Measurements from ENCODE around the gene LUC7L3. TPM values are rescaled to one million over a fixed set of nuclear protein-coding genes. Genes with fewer than 3 reads are reported as not detected.

The LUC7L3 gene
- total and polyA plus RNA-seq, 2 experiments from 2014 or later: 69.3 to 501 TPM

DNA sequence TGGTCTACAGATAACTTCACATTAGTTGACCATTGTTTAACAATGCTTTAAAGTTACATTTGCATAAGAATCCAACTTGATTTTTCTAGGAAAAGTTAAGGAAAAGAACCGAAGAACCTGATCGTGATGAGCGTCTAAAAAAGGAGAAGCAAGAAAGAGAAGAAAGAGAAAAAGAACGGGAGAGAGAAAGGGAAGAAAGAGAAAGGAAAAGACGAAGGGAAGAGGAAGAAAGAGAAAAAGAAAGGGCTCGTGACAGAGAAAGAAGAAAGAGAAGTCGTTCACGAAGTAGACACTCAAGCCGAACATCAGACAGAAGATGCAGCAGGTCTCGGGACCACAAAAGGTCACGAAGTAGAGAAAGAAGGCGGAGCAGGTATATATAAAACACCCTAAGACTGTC is 26.2 kb downstream of the LUC7L3 start:
- no peak for TF ChIP-seq EZH2 (IDR thresholded peaks at IDR 0.05; ENCODE audit: low read depth, unreplicated experiment)
- no peak for TF ChIP-seq EZH2phosphoT487 (IDR thresholded peaks at IDR 0.05; ENCODE audit: unreplicated experiment)
- TF ChIP-seq POLR2AphosphoS5 (IDR thresholded peaks at IDR 0.05; ENCODE audit: low read depth): no peak
- no peak for TF ChIP-seq STAT1 (IDR thresholded peaks at IDR 0.05; ENCODE audit: unreplicated experiment)
- ATAC-seq (no peak), DNase-seq (ENCODE audit: low spot score) (no peak)
- no peak overlapping the region for H3K27ac Mint-ChIP-seq
- Histone ChIP-seq H3K9me2 (ENCODE audit: insufficient read depth) (no peaks in the 10 kb centered on the region), H3K79me2 (replicated peaks; ENCODE audit: insufficient read depth) (peaks cover 41% of the 10 kb centered on the region), H3K27me3 (ENCODE audit: insufficient read depth) (no peaks in the 10 kb centered on the region), H3K4me3 (no peak overlapping the region), H3K4me2 (no peak overlapping the region), H3K4me1 (ENCODE audit: insufficient read depth) (no peaks in the 10 kb centered on the region), H4K20me1 (replicated peaks; ENCODE audit: insufficient read depth) (peaks cover 48% of the 10 kb centered on the region), H3F3A (replicated peaks; ENCODE audit: low read depth) (no peaks in the 10 kb centered on the region), H3K36me3 (ENCODE audit: insufficient read depth) (peaks cover 98% of the 10 kb centered on the region), H3K27ac (ENCODE audit: low read depth) (no peak overlapping the region), H2AFZ (no peak overlapping the region)
- peaks cover 2% of the 10 kb centered on the region for H3K27me3 Mint-ChIP-seq (ENCODE audit: insufficient read depth, low read depth, poor library complexity)
- H3K4me1 Mint-ChIP-seq: no peaks in the 10 kb centered on the region
- peaks cover 94% of the 10 kb centered on the region for H3K36me3 Mint-ChIP-seq (ENCODE audit: low read depth)
- H3K9me3 Mint-ChIP-seq: no peaks in the 10 kb centered on the region
- H3K4me3 Mint-ChIP-seq: no peak overlapping the region

- peaks cover 2% of the 10 kb centered on the region for H3K27me3 Mint-ChIP-seq (ENCODE audit: insufficient read depth, low read depth, poor library complexity)
- Histone ChIP-seq H3K9me2 (ENCODE audit: insufficient read depth) (no peaks in the 10 kb centered on the region), H3K27ac (ENCODE audit: low read depth) (no peak overlapping the region), H3K36me3 (ENCODE audit: insufficient read depth) (peaks cover 85% of the 10 kb centered on the region), H3K27me3 (ENCODE audit: insufficient read depth) (no peaks in the 10 kb centered on the region), H4K20me1 (replicated peaks; ENCODE audit: insufficient read depth) (peaks cover 27% of the 10 kb centered on the region), H3K79me2 (replicated peaks; ENCODE audit: insufficient read depth) (peaks cover 29% of the 10 kb centered on the region), H3K4me1 (ENCODE audit: insufficient read depth) (no peaks in the 10 kb centered on the region), H3K4me3 (no peak overlapping the region), H2AFZ (no peak overlapping the region), H3K4me2 (no peak overlapping the region), H3F3A (replicated peaks; ENCODE audit: low read depth) (0 out of 2 replicates have a peak, but pooled peaks cover 5% of the 10 kb centered on the region)
- DNase-seq (ENCODE audit: low spot score): no peak
- no peak overlapping the region for H3K27ac Mint-ChIP-seq
- H3K4me1 Mint-ChIP-seq: no peaks in the 10 kb centered on the region
- no peak for ATAC-seq
- no peaks in the 10 kb centered on the region for H3K9me3 Mint-ChIP-seq
- peaks cover 86% of the 10 kb centered on the region for H3K36me3 Mint-ChIP-seq (ENCODE audit: low read depth)
- no peak overlapping the region for H3K4me3 Mint-ChIP-seq
- TF ChIP-seq CREB1 (CRISPR knock-in tag; IDR thresholded peaks at IDR 0.05; ENCODE audit: low read depth) (no peak), REST (IDR thresholded peaks at IDR 0.05; ENCODE audit: unreplicated experiment) (no peak), EZH2 (IDR thresholded peaks at IDR 0.05; ENCODE audit: low read depth, unreplicated experiment) (no peak), EZH2phosphoT487 (IDR thresholded peaks at IDR 0.05; ENCODE audit: unreplicated experiment) (no peak), POLR2AphosphoS5 (IDR thresholded peaks at IDR 0.05; ENCODE audit: low read depth) (no peak), ZNF114 (CRISPR knock-in tag; IDR thresholded peaks at IDR 0.05) (no peak), JUNB (IDR thresholded peaks at IDR 0.05; ENCODE audit: unreplicated experiment) (no peak), ETS1 (IDR thresholded peaks at IDR 0.05) (no peak), CTCF (conservative IDR thresholded peaks at IDR 0.05; ENCODE audit: low read depth in 2 of 2) (no peak)
Observed at GRCh38 chr17:50749245-50749644, 29.8 kb downstream of the LUC7L3 start.

Data from GM23338 (cell line).